Endodermal cell (in vitro differentiated cells): ENCODE data around the gene MIOS. TPM values are rescaled to one million over a fixed set of nuclear protein-coding genes. Genes with fewer than 3 reads are reported as not detected.

Experiments
- DNase-seq: peaks from one replicate; pipeline ENCODE4 v3.0.0-alpha.2; 2017
- H3K27ac ChIP-seq: 2 replicates; pipeline ENCODE4 v1.5.1; 2013; ENCODE audit warnings: mild to moderate bottlenecking, low read depth, low read length, moderate library complexity
- H3K27me3 ChIP-seq: 2 replicates; pipeline ENCODE4 v1.6.1; 2013; ENCODE audit warnings: mild to moderate bottlenecking, low read length, moderate library complexity; ENCODE audit not compliant: insufficient read depth, control insufficient read depth, poor library complexity, severe bottlenecking
- H3K36me3 ChIP-seq: 2 replicates; pipeline ENCODE4 v1.7.0; 2013; ENCODE audit warnings: mild to moderate bottlenecking, low read length, moderate library complexity; ENCODE audit not compliant: control insufficient read depth, insufficient read depth
- H3K4me1 ChIP-seq: one replicate; pipeline ENCODE4 v1.7.0; 2013; ENCODE audit warnings: low read length; ENCODE audit not compliant: control insufficient read depth, insufficient read depth
- H3K4me3 ChIP-seq: 2 replicates; pipeline ENCODE4 v1.5.1; 2013; ENCODE audit warnings: mild to moderate bottlenecking, low read length, moderate library complexity
- H3K9ac ChIP-seq: 2 replicates; pipeline ENCODE4 v1.6.1; 2013; ENCODE audit warnings: mild to moderate bottlenecking, low read length, moderate library complexity; ENCODE audit not compliant: poor library complexity, severe bottlenecking; ENCODE audit errors: extremely low read depth
- H3K9me3 ChIP-seq: 2 replicates; pipeline ENCODE4 v1.6.1; 2013; ENCODE audit warnings: mild to moderate bottlenecking, low read length, moderate library complexity; ENCODE audit not compliant: control insufficient read depth
- H3K27ac Mint-ChIP-seq: 2 replicates; pipeline ENCODE4 v1.8.0; 2020; ENCODE audit warnings: mixed read lengths
- H3K27me3 Mint-ChIP-seq: 2 replicates; pipeline ENCODE4 v1.8.0; 2021; ENCODE audit warnings: mild to moderate bottlenecking, mixed read lengths; ENCODE audit not compliant: insufficient read depth
- H3K36me3 Mint-ChIP-seq: 2 replicates; pipeline ENCODE4 v1.8.0; 2020; ENCODE audit warnings: low read depth, mixed read lengths
- H3K4me1 Mint-ChIP-seq: 2 replicates; pipeline ENCODE4 v1.8.0; 2020; ENCODE audit warnings: mixed read lengths
- H3K4me3 Mint-ChIP-seq: 2 replicates; pipeline ENCODE4 v1.8.0; 2020; ENCODE audit warnings: mild to moderate bottlenecking, moderate library complexity, mixed read lengths
- H3K9me3 Mint-ChIP-seq: 2 replicates; pipeline ENCODE4 v1.8.0; 2020; ENCODE audit warnings: mild to moderate bottlenecking, mixed read lengths
- CTCF ChIP-seq: fragments of 200-600 bp; sonication (generic); conservative IDR thresholded peaks from 2 replicates; pipeline ENCODE4 v1.5.0; 2021; ENCODE audit warnings: antibody characterized with exemption, mild to moderate bottlenecking
- WGBS, 2 experiments: methylation state at CpG; one replicate each; pipeline versions ENCODE4 v1.1.5 to v1.1.7; 2013; ENCODE audit warnings: missing lambda C conversion rate in 2 of 2, mixed read lengths in 1 of 2; ENCODE audit not compliant: insufficient coverage in 1 of 2, insufficient read length in 1 of 2; 5-methylcytosine and 5-hydroxymethylcytosine counted together
- total RNA-seq, 2 donors: library from RNA; stranded (reverse); fragmentation: NEBNext Ultra II Directional in 1 of 2; extraction: Animal tissue kit (Norgen Biotek cat#: 25700) in 1 of 2; gene quantifications; 2 replicates in 1 of 2; 3 replicates in 1 of 2; pipeline ENCODE4 v1.2.1, GENCODE V29; 2021

MIOS gene
- total RNA-seq, 2 donors from 2014 or later: 53.3 to 55.8 TPM

- H3K4me1 Mint-ChIP-seq: no peaks in the 10 kb centered on the region
- DNase-seq: no peak
- no peak for TF ChIP-seq CTCF
- H3K36me3 ChIP-seq: no peaks in the 10 kb centered on the region
- no peak overlapping the region for H3K9ac ChIP-seq
- peaks cover 43% of the 10 kb centered on the region for H3K9me3 Mint-ChIP-seq
- H3K27me3 ChIP-seq: no peaks in the 10 kb centered on the region
- H3K27me3 Mint-ChIP-seq: no peaks in the 10 kb centered on the region
- WGBS, 2 experiments: 73 to 92% methylated on average over 1 of the region's 1 CpG
- H3K4me3 Mint-ChIP-seq: no peak overlapping the region
- H3K9me3 ChIP-seq: peaks cover 11% of the 10 kb centered on the region
- peaks cover 9% of the 10 kb centered on the region for H3K36me3 Mint-ChIP-seq
- no peak overlapping the region for H3K4me3 ChIP-seq
- no peak overlapping the region for H3K27ac ChIP-seq
- H3K4me1 ChIP-seq: no peaks in the 10 kb centered on the region
- no peak overlapping the region for H3K27ac Mint-ChIP-seq
Observed at GRCh38 chr7:7630626-7631329, 64.1 kb downstream of the MIOS start.

GRCh38 chr7:7639421-7639820 is 72.7 kb downstream of the MIOS start:
- H3K4me3 ChIP-seq: peak overlapping the region; percentile 96
- no peak for TF ChIP-seq CTCF
- no peaks in the 10 kb centered on the region for H3K9me3 ChIP-seq
- H3K4me1 ChIP-seq: no peaks in the 10 kb centered on the region
- H3K36me3 ChIP-seq: peaks cover 9% of the 10 kb centered on the region
- no peak for DNase-seq
- Mint-ChIP-seq H3K4me3 (peak overlapping the region; percentile 100), H3K9me3 (no peaks in the 10 kb centered on the region), H3K27me3 (no peaks in the 10 kb centered on the region), H3K4me1 (peaks cover 19% of the 10 kb centered on the region), H3K27ac (peak overlapping the region; percentile 99), H3K36me3 (peaks cover 23% of the 10 kb centered on the region)
- H3K27me3 ChIP-seq: no peaks in the 10 kb centered on the region
- H3K27ac ChIP-seq: no peak overlapping the region
- peak overlapping the region; percentile 79 for H3K9ac ChIP-seq
- WGBS, 2 experiments: 0 to 45% methylated on average over 1 to 5 of the region's 5 CpGs

- H3K27ac Mint-ChIP-seq: peak overlapping the region; percentile 99
- H3K9me3 ChIP-seq: no peaks in the 10 kb centered on the region
- no peak for TF ChIP-seq CTCF
- peaks cover 23% of the 10 kb centered on the region for H3K36me3 Mint-ChIP-seq
- no peak for DNase-seq
- peak overlapping the region; percentile 96 for H3K4me3 ChIP-seq
- peak overlapping the region; percentile 67 for H3K27ac ChIP-seq
- no peaks in the 10 kb centered on the region for H3K27me3 Mint-ChIP-seq
- no peaks in the 10 kb centered on the region for H3K27me3 ChIP-seq
- no peaks in the 10 kb centered on the region for H3K4me1 ChIP-seq
- 0 to 1% methylated on average over 19 of the region's 19 CpGs for WGBS, 2 experiments
- H3K36me3 ChIP-seq: peaks cover 9% of the 10 kb centered on the region
- H3K4me1 Mint-ChIP-seq: peaks cover 19% of the 10 kb centered on the region
- peak overlapping the region; percentile 100 for H3K4me3 Mint-ChIP-seq
- peak overlapping the region; percentile 79 for H3K9ac ChIP-seq
- no peaks in the 10 kb centered on the region for H3K9me3 Mint-ChIP-seq
Observed at GRCh38 chr7:7639847-7640220, 73.2 kb downstream of the MIOS start.
